Lung (tissue), 12 donors: ENCODE data around the gene CEP170B. TPM values are rescaled to one million over a fixed set of nuclear protein-coding genes. Genes with fewer than 3 reads are reported as not detected.
"Not testable (repeated sequence)": the region's sequence is repeated elsewhere in the genome, so short reads cannot be mapped to it uniquely, and the experiment has no call there.

Experiments
- ATAC-seq: fragments of 200-7000 bp; cut with Tn5 transposase; one replicate; pipeline ENCODE4 v1.9.1; 2020; ENCODE audit warnings: moderate number of reproducible peaks; ENCODE audit not compliant: insufficient read depth, low FRiP score
- DNase-seq, 3 donors: peaks; one replicate each; pipeline ENCODE4 v3.0.0-alpha.2; 2013 to 2017
- H3K27ac ChIP-seq, 2 donors: one replicate each; pipeline ENCODE4 v1.5.1; 2013; ENCODE audit warnings: mild to moderate bottlenecking in 2 of 2, moderate library complexity in 2 of 2, control low read depth in 1 of 2, inconsistent platforms in 1 of 2, low read depth in 1 of 2, low read length in 1 of 2
- H3K27me3 ChIP-seq, 3 donors: one replicate each; pipeline ENCODE4 v1.5.1; 2013; ENCODE audit warnings: low read length in 2 of 3; ENCODE audit not compliant: control insufficient read depth in 3 of 3, insufficient read depth in 3 of 3
- H3K36me3 ChIP-seq, 4 donors: one replicate each; pipeline ENCODE4 v1.5.1; 2013; ENCODE audit warnings: low read length in 4 of 4, mild to moderate bottlenecking in 1 of 4, moderate library complexity in 1 of 4; ENCODE audit not compliant: control insufficient read depth in 4 of 4, insufficient read depth in 4 of 4
- H3K4me1 ChIP-seq, 5 donors: one replicate each; pipeline ENCODE4 v1.5.1; 2013; ENCODE audit warnings: low read length in 5 of 5, mild to moderate bottlenecking in 2 of 5, moderate library complexity in 1 of 5; ENCODE audit not compliant: control insufficient read depth in 5 of 5, insufficient read depth in 5 of 5
- H3K4me3 ChIP-seq: one replicate; pipeline ENCODE4 v1.5.1; 2013; ENCODE audit warnings: mild to moderate bottlenecking, control low read depth, moderate library complexity
- H3K9ac ChIP-seq, 2 donors: one replicate each; pipeline ENCODE4 v1.5.1; 2013; ENCODE audit warnings: low read length in 2 of 2, control low read depth in 1 of 2; ENCODE audit not compliant: insufficient read depth in 1 of 2
- H3K9me3 ChIP-seq, 4 donors: one replicate each; pipeline ENCODE4 v1.5.1; 2013; ENCODE audit warnings: low read length in 3 of 4, mild to moderate bottlenecking in 1 of 4, moderate library complexity in 1 of 4; ENCODE audit not compliant: control insufficient read depth in 4 of 4, insufficient read depth in 3 of 4
- WGBS, 2 donors: extraction: QIAGEN DNeasy Blood & Tissue Kit; methylation state at CpG; one replicate each; pipeline ENCODE4 v1.1.7; 2013; 5-methylcytosine and 5-hydroxymethylcytosine counted together
- polyA plus RNA-seq, 2 donors: library from polyadenylated mRNA; stranded (reverse); fragments of 200-250 nt; gene quantifications; one replicate each; pipeline ENCODE4 v1.2.1, GENCODE V29; 2013
- total RNA-seq, 2 donors: library from RNA; depleted of rRNA in 1 of 2; stranded (reverse); fragments of >200 nt in 1 of 2; gene quantifications; one replicate each; pipeline ENCODE4 v1.2.1, GENCODE V29; 2014 to 2021
- TF ChIP-seq, protein P1 (sequence below): IDR thresholded peaks from 2 replicates; pipeline ENCODE4 v1.5.1; 2012; ENCODE audit warnings: mild to moderate bottlenecking; ENCODE audit errors: control extremely low read depth, extremely low read depth
- donor health status: control.
- donor health status: control.
- donor health status: Bipolar disorder and iron deficiency.
- donor health status: healthy.
- donor health status: DM: yes; HTN: yes; CAD: no.

Gene CEP170B
- total and polyA plus RNA-seq, 4 donors = 12.1 to 50.3 (median 15.1) TPM

GRCh38 chr14:104887623-104888488 is 22.8 kb downstream of the CEP170B start:
- H3K27me3 ChIP-seq = no peaks in the 10 kb centered on the region
- no peaks in the 10 kb centered on the region for H3K9me3 ChIP-seq
- H3K36me3 ChIP-seq = peaks cover 0 to 43% (median 0%) of the 10 kb centered on the region in 4 donors
- no peak overlapping the region for H3K9ac ChIP-seq
- ATAC-seq = no peak
- no peak overlapping the region for H3K27ac ChIP-seq
- WGBS, 2 donors = 95% methylated on average over 30 to 33 of the region's 33 CpGs
- no peak overlapping the region for H3K4me3 ChIP-seq
- H3K4me1 ChIP-seq = no peaks in the 10 kb centered on the region
- DNase-seq = no peak
- TF ChIP-seq, protein P1, sequence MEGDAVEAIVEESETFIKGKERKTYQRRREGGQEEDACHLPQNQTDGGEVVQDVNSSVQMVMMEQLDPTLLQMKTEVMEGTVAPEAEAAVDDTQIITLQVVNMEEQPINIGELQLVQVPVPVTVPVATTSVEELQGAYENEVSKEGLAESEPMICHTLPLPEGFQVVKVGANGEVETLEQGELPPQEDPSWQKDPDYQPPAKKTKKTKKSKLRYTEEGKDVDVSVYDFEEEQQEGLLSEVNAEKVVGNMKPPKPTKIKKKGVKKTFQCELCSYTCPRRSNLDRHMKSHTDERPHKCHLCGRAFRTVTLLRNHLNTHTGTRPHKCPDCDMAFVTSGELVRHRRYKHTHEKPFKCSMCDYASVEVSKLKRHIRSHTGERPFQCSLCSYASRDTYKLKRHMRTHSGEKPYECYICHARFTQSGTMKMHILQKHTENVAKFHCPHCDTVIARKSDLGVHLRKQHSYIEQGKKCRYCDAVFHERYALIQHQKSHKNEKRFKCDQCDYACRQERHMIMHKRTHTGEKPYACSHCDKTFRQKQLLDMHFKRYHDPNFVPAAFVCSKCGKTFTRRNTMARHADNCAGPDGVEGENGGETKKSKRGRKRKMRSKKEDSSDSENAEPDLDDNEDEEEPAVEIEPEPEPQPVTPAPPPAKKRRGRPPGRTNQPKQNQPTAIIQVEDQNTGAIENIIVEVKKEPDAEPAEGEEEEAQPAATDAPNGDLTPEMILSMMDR = no peak

- Histone ChIP-seq H3K4me3 (no peak overlapping the region), H3K9ac (no peak overlapping the region), H3K9me3 (no peaks in the 10 kb centered on the region), H3K36me3 (peaks cover 0 to 35% (median 0%) of the 10 kb centered on the region in 4 donors), H3K4me1 (no peaks in the 10 kb centered on the region), H3K27me3 (no peaks in the 10 kb centered on the region), H3K27ac (no peak overlapping the region)
- TF ChIP-seq, protein P1 = no peak
- DNase-seq (no peak), ATAC-seq (no peak)
- 92 to 94% methylated on average over 26 of the region's 26 CpGs for whole genome bisulfite sequencing, 2 donors
Observed at GRCh38 chr14:104888489-104889374, 23.7 kb downstream of the CEP170B start.

DNA sequence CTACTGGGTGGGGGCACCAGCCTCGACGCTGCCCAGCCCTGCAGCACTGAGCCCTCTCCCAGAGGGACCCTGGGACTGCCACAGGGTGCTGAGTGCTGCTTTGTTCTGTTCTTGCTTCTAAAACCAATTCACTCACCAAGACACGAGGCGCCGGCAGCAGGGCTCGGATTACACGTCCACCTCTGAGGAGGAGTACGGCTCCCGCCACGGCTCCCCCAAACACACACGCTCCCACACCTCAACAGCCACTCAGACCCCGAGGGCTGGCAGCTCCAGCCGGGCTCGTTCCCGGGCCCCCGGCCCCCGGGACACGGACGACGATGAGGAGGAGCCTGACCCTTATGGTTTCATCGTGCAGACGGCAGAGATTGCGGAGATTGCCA is 24.3 kb downstream of the CEP170B start:
- DNase-seq = no peak
- TF ChIP-seq, protein P1 = no peak
- Histone ChIP-seq H3K27me3 (no peaks in the 10 kb centered on the region), H3K27ac (no peak overlapping the region), H3K9me3 (no peaks in the 10 kb centered on the region), H3K4me1 (no peaks in the 10 kb centered on the region), H3K36me3 (peaks cover 0 to 32% (median 0%) of the 10 kb centered on the region in 4 donors), H3K4me3 (no peak overlapping the region), H3K9ac (no peak overlapping the region)
- 92 to 94% methylated on average over 23 of the region's 23 CpGs for WGBS, 2 donors
- no peak for ATAC-seq

- not testable (repeated sequence) for H3K4me3 ChIP-seq, H3K27me3 ChIP-seq, H3K9ac ChIP-seq, H3K27ac ChIP-seq, DNase-seq, H3K9me3 ChIP-seq, ATAC-seq, H3K4me1 ChIP-seq
- H3K36me3 ChIP-seq = peaks cover 0 to 28% (median 0%) of the 10 kb centered on the region in 4 donors
Observed at GRCh38 chr14:104890292-104890691, 25.2 kb downstream of the CEP170B start.
